ENCODE measurements around the gene RDX. TPM values are rescaled to one million over a fixed set of nuclear protein-coding genes. Genes with fewer than 3 reads are reported as not detected.
"Not testable (repeated sequence)": the region's sequence is repeated elsewhere in the genome, so short reads cannot be mapped to it uniquely, and the experiment has no call there.

RDX gene
- total RNA-seq, 1 experiment from 2014 or later, result 86.6 TPM

DNA sequence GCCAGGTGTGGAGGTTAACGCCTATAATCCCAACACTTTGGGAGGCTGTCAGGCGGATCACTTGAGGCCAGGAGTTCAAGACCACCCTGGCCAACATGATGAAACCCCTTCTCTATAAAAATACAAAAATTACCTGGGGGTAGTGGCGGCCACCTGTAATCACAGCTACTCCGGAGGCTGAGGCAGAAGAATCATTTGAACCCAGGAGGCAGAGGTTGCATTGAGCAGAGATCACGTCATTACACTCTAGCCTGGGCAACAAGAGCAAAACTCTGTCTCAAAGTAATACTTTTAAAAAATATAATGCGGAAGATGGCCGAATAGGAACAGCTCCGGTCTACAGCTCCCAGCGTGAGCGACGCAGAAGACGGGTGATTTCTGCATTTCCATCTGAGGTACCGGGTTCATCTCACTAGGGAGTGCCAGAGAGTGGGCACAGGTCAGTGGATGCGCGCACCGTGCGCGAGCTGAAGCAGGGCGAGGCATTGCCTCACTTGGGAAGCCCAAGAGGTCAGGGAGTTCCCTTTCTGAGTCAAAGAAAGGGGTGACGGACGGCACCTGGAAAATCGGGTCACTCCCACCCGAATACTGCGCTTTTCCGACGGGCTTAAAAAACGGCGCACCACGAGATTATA, 87.6 kb downstream of the RDX start:
- H3K14ac ChIP-seq (ENCODE audit: insufficient read depth, low read length); H3T11ph ChIP-seq (ENCODE audit: low read length); H3K27ac ChIP-seq (ENCODE audit: insufficient read length, low read depth, low read length); H3K9me3 Mint-ChIP-seq; H4K5ac ChIP-seq (ENCODE audit: insufficient read length, low read depth, low read length); H3K56ac ChIP-seq (ENCODE audit: insufficient read length, low read depth, low read length); H3K9me3 ChIP-seq (ENCODE audit: control insufficient read depth, low read depth, low read length); H2BK5ac ChIP-seq (ENCODE audit: insufficient read length, low read length); H2BK20ac ChIP-seq (ENCODE audit: low read depth, low read length, poor library complexity, severe bottlenecking); H4K91ac ChIP-seq (ENCODE audit: insufficient read length, low read depth, low read length); H2BK120ac ChIP-seq (ENCODE audit: low read depth, low read length, poor library complexity, severe bottlenecking); H2BK12ac ChIP-seq (ENCODE audit: insufficient read length, low read depth, low read length); H3K36me3 Mint-ChIP-seq (ENCODE audit: insufficient read depth in 1 of 3, low read depth in 3 of 3); H3K27me3 Mint-ChIP-seq (ENCODE audit: low read depth); H3K4ac ChIP-seq (ENCODE audit: low read depth, low read length); H3K79me2 ChIP-seq (ENCODE audit: insufficient read depth, low read length); H2BK15ac ChIP-seq (ENCODE audit: low read depth, low read length); H3K27me3 ChIP-seq (ENCODE audit: insufficient read depth, low read length); H2AK5ac ChIP-seq (ENCODE audit: insufficient read length, low read length); H2AFZ ChIP-seq (ENCODE audit: low read length); H4K8ac ChIP-seq (replicated peaks; ENCODE audit: insufficient read length, low read depth, low read length); H3K23ac ChIP-seq (ENCODE audit: insufficient read length, low read depth, low read length); DNase-seq; H3K23me2 ChIP-seq (ENCODE audit: insufficient read length, low read depth, low read length, poor library complexity, severe bottlenecking); H3K79me1 ChIP-seq (ENCODE audit: insufficient read depth, low read depth, low read length, poor library complexity, severe bottlenecking); H3K4me1 ChIP-seq (ENCODE audit: insufficient read depth, low read length); H4K20me1 ChIP-seq (ENCODE audit: control insufficient read depth, insufficient read depth, insufficient read length): not testable (repeated sequence)
- WGBS (ENCODE audit: extremely low coverage, insufficient read length, low lambda C conversion rate), result no CpG with 5 or more reads among the region's 29 CpGs
- TF ChIP-seq, protein P1, sequence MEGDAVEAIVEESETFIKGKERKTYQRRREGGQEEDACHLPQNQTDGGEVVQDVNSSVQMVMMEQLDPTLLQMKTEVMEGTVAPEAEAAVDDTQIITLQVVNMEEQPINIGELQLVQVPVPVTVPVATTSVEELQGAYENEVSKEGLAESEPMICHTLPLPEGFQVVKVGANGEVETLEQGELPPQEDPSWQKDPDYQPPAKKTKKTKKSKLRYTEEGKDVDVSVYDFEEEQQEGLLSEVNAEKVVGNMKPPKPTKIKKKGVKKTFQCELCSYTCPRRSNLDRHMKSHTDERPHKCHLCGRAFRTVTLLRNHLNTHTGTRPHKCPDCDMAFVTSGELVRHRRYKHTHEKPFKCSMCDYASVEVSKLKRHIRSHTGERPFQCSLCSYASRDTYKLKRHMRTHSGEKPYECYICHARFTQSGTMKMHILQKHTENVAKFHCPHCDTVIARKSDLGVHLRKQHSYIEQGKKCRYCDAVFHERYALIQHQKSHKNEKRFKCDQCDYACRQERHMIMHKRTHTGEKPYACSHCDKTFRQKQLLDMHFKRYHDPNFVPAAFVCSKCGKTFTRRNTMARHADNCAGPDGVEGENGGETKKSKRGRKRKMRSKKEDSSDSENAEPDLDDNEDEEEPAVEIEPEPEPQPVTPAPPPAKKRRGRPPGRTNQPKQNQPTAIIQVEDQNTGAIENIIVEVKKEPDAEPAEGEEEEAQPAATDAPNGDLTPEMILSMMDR (conservative IDR thresholded peaks at IDR 0.05), result peak; percentile 37; the same call in 2 of the 3 replicates
- peaks cover 13 to 19% of the 10 kb centered on the region in 2 experiments for H3K4me1 Mint-ChIP-seq
- H3K27ac Mint-ChIP-seq, result peak overlapping the region in 2 of 3 experiments; percentile 92 to 94; a peak in 3 of 7 replicates
- Histone ChIP-seq H3K18ac (ENCODE audit: insufficient read length, low read depth, low read length) (peak overlapping the region; percentile 75), H3K9ac (ENCODE audit: extremely low read depth, insufficient read length, low read length) (peak overlapping the region; percentile 44), H3K4me2 (ENCODE audit: insufficient read depth, insufficient read length, low read length) (peak overlapping the region; percentile 30)
- H3K4me3 Mint-ChIP-seq, result peak overlapping the region; percentile 76 to 81

All from H9 (cell line).